ENCODE results near the gene CHD6. TPM values are rescaled to one million over a fixed set of nuclear protein-coding genes. Genes with fewer than 3 reads are reported as not detected.

The CHD6 gene
- total RNA-seq, 1 experiment from 2014 or later, result 26.6 TPM

GRCh38 chr20:41601742-41602141, 16.4 kb downstream of the CHD6 start (continued):
- no peak for TF ChIP-seq ZBTB33 (IDR thresholded peaks at IDR 0.05; ENCODE audit: extremely low read depth, insufficient replicate concordance, low read length)
- TF ChIP-seq CTCF (IDR thresholded peaks at IDR 0.05 in 2 of 3, conservative IDR thresholded peaks at IDR 0.05 in 1 of 3; ENCODE audit: borderline replicate concordance in 1 of 3, insufficient read depth in 1 of 3, low read depth in 2 of 3, low read length in 2 of 3), result no peak
- TF ChIP-seq FOSL1 (IDR thresholded peaks at IDR 0.05; ENCODE audit: low read depth), result no peak
- TF ChIP-seq ZFX (IDR thresholded peaks at IDR 0.05), result no peak
- no peak for TF ChIP-seq SP1 (IDR thresholded peaks at IDR 0.05; ENCODE audit: low read depth)
- TF ChIP-seq EZH2phosphoT487 (IDR thresholded peaks at IDR 0.05; ENCODE audit: borderline replicate concordance), result no peak

GRCh38 chr20:41600926-41601631, 17.1 kb downstream of the CHD6 start:
- no peaks in the 10 kb centered on the region for H3K36me3 ChIP-seq (ENCODE audit: control insufficient read depth in 1 of 2, insufficient read depth in 2 of 2, low read length in 2 of 2)
- no peaks in the 10 kb centered on the region for H4K20me1 ChIP-seq (ENCODE audit: insufficient read depth)
- BruUV-seq (replicated peaks), result no TSS peak
- no peak overlapping the region for H3K9ac ChIP-seq (ENCODE audit: low read length)
- DNase-seq (ENCODE audit: low read depth, low spot score) (no peak), ATAC-seq (no peak)
- intact Hi-C loops (cut with micrococcal nuclease), result no loop called here
- H3K9me3 ChIP-seq (ENCODE audit: control insufficient read depth in 1 of 2, insufficient read depth in 1 of 2, low read depth in 1 of 2, low read length in 2 of 2), result peaks cover 15 to 26% of the 10 kb centered on the region in 2 experiments; a peak in 2 of 4 replicates
- H3K4me2 ChIP-seq (ENCODE audit: low read length), result no peak overlapping the region
- H3K9me2 ChIP-seq (ENCODE audit: insufficient read depth), result no peaks in the 10 kb centered on the region
- no peak overlapping the region for H3K4me3 ChIP-seq (replicated peaks in 1 of 2; ENCODE audit: low read depth in 1 of 2, low read length in 2 of 2)
- RAD21 ChIA-PET (ENCODE audit: low non-redundant PET in 1 of 2, low total read pairs in 2 of 2, uncharacterized antibody in 2 of 2, unreplicated experiment in 2 of 2), result no interaction called here
- no peaks in the 10 kb centered on the region for H3K4me1 ChIP-seq (ENCODE audit: control insufficient read depth in 1 of 2, insufficient read depth in 2 of 2, low read length in 2 of 2)
- H3K27ac ChIP-seq (ENCODE audit: low read depth, low read length), result no peak overlapping the region
- H3K27me3 ChIP-seq (ENCODE audit: insufficient read depth, low read length), result no peaks in the 10 kb centered on the region
- CTCF ChIA-PET, result no interaction called here
- H2AFZ ChIP-seq (ENCODE audit: low read depth, low read length, poor library complexity, severe bottlenecking), result no peak overlapping the region
- POLR2A ChIA-PET, result no interaction called here
- H3K79me2 ChIP-seq (ENCODE audit: insufficient read depth, low read length), result peaks cover 17% of the 10 kb centered on the region; the same call in 1 of the 2 replicates
- TF ChIP-seq TCF7L2 (IDR thresholded peaks at IDR 0.05; ENCODE audit: borderline replicate concordance, extremely low read depth, insufficient read depth, insufficient read length) (no peak), JUND (IDR thresholded peaks at IDR 0.05) (no peak), EGR1 (IDR thresholded peaks at IDR 0.05; ENCODE audit: low read depth) (no peak), ZNF274 (IDR thresholded peaks at IDR 0.05; ENCODE audit: low read depth, low read length) (no peak), POLR2AphosphoS5 (IDR thresholded peaks at IDR 0.05; ENCODE audit: low read depth, low read length) (no peak), CEBPB (IDR thresholded peaks at IDR 0.05; ENCODE audit: low read depth) (no peak), SP1 (IDR thresholded peaks at IDR 0.05; ENCODE audit: low read depth) (no peak), POLR2A (IDR thresholded peaks at IDR 0.05; ENCODE audit: borderline replicate concordance, extremely low read depth, insufficient read depth, insufficient read length) (no peak), REST (IDR thresholded peaks at IDR 0.05; ENCODE audit: low read depth) (no peak), CBX3 (IDR thresholded peaks at IDR 0.05; ENCODE audit: low read depth) (no peak), ATF3 (IDR thresholded peaks at IDR 0.05) (no peak), RAD21 (IDR thresholded peaks at IDR 0.05; ENCODE audit: low read depth) (no peak)

Measured in HCT116 (cell line).